Colonic mucosa (tissue), 4 donors: ENCODE measurements around the gene GRIA1. TPM values are rescaled to one million over a fixed set of nuclear protein-coding genes. Genes with fewer than 3 reads are reported as not detected.

Experiments
- DNase-seq: peaks from one replicate; pipeline ENCODE4 v3.0.0-alpha.2; 2020
- H3K27ac ChIP-seq: fragments of 200-600 bp; one replicate; pipeline ENCODE4 v1.8.0; 2021
- H3K27me3 ChIP-seq: fragments of 200-600 bp; one replicate; pipeline ENCODE4 v1.8.0; 2021
- H3K36me3 ChIP-seq: fragments of 200-600 bp; one replicate; pipeline ENCODE4 v1.8.0; 2021
- H3K4me1 ChIP-seq: fragments of 200-600 bp; one replicate; pipeline ENCODE4 v1.8.0; 2021; ENCODE audit warnings: mild to moderate bottlenecking
- H3K4me3 ChIP-seq: fragments of 200-600 bp; one replicate; pipeline ENCODE4 v1.8.0; 2021
- H3K9ac ChIP-seq, 2 donors: one replicate each; pipeline ENCODE4 v1.7.0; 2013; ENCODE audit warnings: control low read depth in 2 of 2, low read depth in 2 of 2, low read length in 2 of 2
- H3K9me3 ChIP-seq: fragments of 200-600 bp; one replicate; pipeline ENCODE4 v1.8.0; 2021
- intact Hi-C: fragments of 100-400 bp; cut with DNase I; formaldehyde crosslinking; loops from one replicate; pipeline ENCODE4 v1.14.1; 2022
- total RNA-seq, 2 donors: library from RNA; stranded (reverse); fragmentation: NEBNext Ultra II Directional in 1 of 2; extraction: Animal tissue kit (Norgen Biotek cat#: 25700) in 1 of 2; gene quantifications; one replicate each; pipeline ENCODE4 v1.2.1, GENCODE V29; 2021
- TF ChIP-seq, protein P1 (sequence below): fragments of 200-600 bp; IDR thresholded peaks from one replicate; pipeline ENCODE4 v1.8.0; 2022; ENCODE audit warnings: antibody characterized with exemption, mild to moderate bottlenecking
- donor health status: healthy.
- donor health status: DM: no; HTN: no; CAD: no.
- donor health status: DM: no; HTN: no; CAD: no.

The GRIA1 gene
- total RNA-seq, 2 donors from 2014 or later, result 0.48 TPM; not detected in 1

DNA sequence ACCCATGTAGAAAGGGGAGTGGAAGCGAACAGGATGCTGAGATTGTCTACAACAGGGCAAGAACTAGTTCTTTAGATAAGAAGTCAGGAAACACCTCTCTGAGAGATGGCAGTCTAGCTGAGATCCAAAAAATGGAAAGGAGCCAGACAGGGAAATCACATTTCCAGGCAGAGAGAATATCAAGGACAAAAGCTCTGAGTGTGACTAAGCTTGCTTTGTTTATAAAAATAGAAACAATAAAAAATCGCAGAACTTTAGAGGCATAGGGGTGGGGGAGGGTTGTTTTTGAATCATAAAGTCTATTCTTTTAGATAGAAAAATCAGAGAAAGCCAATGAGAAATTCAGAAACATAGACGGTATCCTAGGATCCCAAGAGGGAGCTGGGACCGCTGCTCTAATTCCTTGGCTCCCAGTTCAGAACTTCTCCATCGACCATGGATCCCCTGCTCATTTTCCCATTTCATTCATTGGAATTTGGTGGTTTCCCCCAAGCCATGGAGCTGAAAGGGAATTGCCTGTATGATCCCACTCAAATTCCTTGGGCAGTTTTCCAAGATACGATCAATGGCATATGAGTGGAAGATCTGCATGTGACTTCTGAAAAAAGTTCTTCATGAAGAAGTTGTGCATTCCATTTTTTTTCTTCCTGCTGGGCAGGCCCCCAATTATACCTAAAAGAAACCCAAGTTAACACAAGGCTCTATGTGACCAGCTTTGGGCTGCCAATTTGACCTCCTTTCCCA, 182.0 kb downstream of the GRIA1 start:
- no peaks in the 10 kb centered on the region for H3K9me3 ChIP-seq
- no peaks in the 10 kb centered on the region for H3K4me1 ChIP-seq
- intact Hi-C loops, result no loop called here
- H3K27me3 ChIP-seq, result no peaks in the 10 kb centered on the region
- no peaks in the 10 kb centered on the region for H3K36me3 ChIP-seq
- no peak overlapping the region for H3K9ac ChIP-seq
- H3K27ac ChIP-seq, result no peak overlapping the region
- no peak for DNase-seq
- no peak overlapping the region for H3K4me3 ChIP-seq
- TF ChIP-seq, protein P1, sequence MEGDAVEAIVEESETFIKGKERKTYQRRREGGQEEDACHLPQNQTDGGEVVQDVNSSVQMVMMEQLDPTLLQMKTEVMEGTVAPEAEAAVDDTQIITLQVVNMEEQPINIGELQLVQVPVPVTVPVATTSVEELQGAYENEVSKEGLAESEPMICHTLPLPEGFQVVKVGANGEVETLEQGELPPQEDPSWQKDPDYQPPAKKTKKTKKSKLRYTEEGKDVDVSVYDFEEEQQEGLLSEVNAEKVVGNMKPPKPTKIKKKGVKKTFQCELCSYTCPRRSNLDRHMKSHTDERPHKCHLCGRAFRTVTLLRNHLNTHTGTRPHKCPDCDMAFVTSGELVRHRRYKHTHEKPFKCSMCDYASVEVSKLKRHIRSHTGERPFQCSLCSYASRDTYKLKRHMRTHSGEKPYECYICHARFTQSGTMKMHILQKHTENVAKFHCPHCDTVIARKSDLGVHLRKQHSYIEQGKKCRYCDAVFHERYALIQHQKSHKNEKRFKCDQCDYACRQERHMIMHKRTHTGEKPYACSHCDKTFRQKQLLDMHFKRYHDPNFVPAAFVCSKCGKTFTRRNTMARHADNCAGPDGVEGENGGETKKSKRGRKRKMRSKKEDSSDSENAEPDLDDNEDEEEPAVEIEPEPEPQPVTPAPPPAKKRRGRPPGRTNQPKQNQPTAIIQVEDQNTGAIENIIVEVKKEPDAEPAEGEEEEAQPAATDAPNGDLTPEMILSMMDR, result no peak

DNA sequence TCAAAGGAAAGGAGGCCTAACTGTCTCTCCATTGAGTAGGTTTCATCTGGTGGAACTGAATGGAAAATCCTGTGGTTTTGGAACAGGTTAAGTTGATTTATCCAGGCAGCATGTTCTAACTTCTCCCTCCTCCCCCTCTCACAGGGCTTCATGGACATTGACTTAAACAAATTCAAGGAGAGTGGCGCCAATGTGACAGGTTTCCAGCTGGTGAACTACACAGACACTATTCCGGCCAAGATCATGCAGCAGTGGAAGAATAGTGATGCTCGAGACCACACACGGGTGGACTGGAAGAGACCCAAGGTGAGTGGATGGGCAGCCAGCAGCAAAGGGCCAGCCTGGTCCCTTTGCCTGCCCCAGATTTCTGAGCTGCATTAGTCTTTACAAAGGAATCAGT, 183.9 kb downstream of the GRIA1 start:
- H3K9ac ChIP-seq, result no peak overlapping the region
- H3K27me3 ChIP-seq, result no peaks in the 10 kb centered on the region

DNA sequence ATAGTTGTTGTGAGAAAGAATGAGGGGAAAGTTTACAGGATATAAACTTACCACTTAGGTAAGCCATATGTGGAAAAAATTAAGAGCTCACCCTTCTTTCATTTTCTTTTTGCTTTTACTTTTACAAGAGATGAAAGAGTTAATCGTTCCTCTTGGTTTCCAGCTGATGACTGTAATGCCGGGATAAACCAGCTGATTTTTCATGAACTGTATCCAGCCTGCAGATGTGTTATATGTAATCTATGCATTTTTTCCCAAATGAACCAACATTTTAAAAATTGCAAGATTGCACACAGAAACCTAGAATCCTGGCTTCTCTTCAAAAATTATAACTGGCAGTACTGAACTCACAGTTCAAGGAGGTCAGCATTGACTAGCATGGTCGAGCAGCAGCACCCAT, 185.9 kb downstream of the GRIA1 start:
- Histone ChIP-seq H3K27ac (no peak overlapping the region), H3K9ac (no peak overlapping the region), H3K9me3 (no peaks in the 10 kb centered on the region), H3K4me3 (no peak overlapping the region), H3K36me3 (no peaks in the 10 kb centered on the region), H3K27me3 (no peaks in the 10 kb centered on the region), H3K4me1 (no peaks in the 10 kb centered on the region)
- intact Hi-C loops, result no loop called here
- TF ChIP-seq, protein P1, result no peak
- DNase-seq, result no peak

More for the DNA sequence above, 183.9 kb downstream of the GRIA1 start:
- intact Hi-C loops, result no loop called here
- TF ChIP-seq, protein P1, result no peak
- Histone ChIP-seq H3K36me3 (no peaks in the 10 kb centered on the region), H3K27ac (no peak overlapping the region), H3K4me1 (no peaks in the 10 kb centered on the region), H3K9me3 (no peaks in the 10 kb centered on the region), H3K4me3 (no peak overlapping the region)
- DNase-seq, result no peak

DNA sequence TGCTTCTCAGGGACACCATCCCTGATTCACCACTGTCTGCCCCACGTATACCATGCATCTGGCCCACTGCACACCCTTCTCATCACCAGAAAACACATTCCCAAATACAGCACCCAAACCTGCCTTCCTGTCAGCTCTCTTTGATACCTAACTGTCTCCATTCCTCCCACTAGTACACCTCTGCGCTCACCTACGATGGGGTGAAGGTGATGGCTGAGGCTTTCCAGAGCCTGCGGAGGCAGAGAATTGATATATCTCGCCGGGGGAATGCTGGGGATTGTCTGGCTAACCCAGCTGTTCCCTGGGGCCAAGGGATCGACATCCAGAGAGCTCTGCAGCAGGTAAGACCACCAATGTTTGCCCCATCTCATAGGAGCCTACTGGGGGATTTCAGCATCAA, 186.4 kb downstream of the GRIA1 start:
- Histone ChIP-seq H3K27me3 (no peaks in the 10 kb centered on the region), H3K27ac (no peak overlapping the region), H3K36me3 (no peaks in the 10 kb centered on the region), H3K4me1 (no peaks in the 10 kb centered on the region), H3K9ac (no peak overlapping the region), H3K4me3 (no peak overlapping the region), H3K9me3 (no peaks in the 10 kb centered on the region)
- TF ChIP-seq, protein P1, result no peak
- DNase-seq, result no peak
- intact Hi-C loops, result no loop called here

DNA sequence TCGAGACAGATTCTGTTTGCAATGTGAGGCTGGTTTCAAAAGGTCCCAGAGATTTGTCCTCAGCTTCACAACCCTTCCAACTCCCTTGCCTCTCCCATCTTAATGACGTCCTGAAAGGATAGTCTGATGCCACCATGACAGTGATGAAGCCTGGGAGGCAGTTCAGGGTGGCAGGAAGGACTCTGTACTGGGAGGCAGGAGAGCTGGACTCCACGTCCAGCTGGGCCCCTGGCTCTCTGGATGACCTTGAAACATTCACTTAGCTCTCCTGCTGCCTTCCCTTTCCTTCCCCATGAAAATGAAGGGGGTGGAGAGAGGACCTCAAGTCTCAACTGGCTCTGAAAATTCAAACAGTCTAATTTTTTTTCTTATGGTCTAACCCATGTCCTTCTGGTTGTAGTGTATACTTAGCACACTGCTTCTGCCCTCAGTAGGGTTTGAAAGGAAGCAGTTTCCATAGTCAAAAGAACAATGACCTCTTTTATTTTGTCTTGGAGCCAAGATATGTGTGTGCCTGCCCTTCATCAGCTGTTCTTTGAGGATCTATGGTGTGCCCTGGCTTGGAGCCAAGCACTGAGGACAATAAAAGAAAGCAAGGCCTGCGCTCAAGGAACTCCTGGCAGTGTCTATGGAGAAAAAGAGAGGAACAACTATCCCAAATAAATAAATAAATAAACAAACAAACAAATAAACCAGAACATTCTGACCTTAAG, 188.3 kb downstream of the GRIA1 start:
- no peak overlapping the region for H3K27ac ChIP-seq
- TF ChIP-seq, protein P1, result no peak
- no peaks in the 10 kb centered on the region for H3K4me1 ChIP-seq
- H3K9me3 ChIP-seq, result no peaks in the 10 kb centered on the region
- no peak for DNase-seq
- no peak overlapping the region for H3K4me3 ChIP-seq
- H3K9ac ChIP-seq, result no peak overlapping the region
- intact Hi-C loops, result no loop called here
- no peaks in the 10 kb centered on the region for H3K36me3 ChIP-seq
- no peaks in the 10 kb centered on the region for H3K27me3 ChIP-seq
